Suprapubic skin (tissue), 3 donors: Measurements from ENCODE around the gene DPP9.

Experiments
- CTCF ChIP-seq, 2 donors: fragments of 200-600 bp in 1 of 2; fragments of 450-650 bp in 1 of 2; sonication (generic) in 1 of 2; IDR thresholded peaks; one replicate each; pipeline ENCODE4 v1.5.1; 2016 to 2019; ENCODE audit warnings: antibody characterized with exemption in 2 of 2, mild to moderate bottlenecking in 1 of 2, moderate library complexity in 1 of 2
- EP300 ChIP-seq: sonication (generic); formaldehyde crosslinking; IDR thresholded peaks from one replicate; pipeline ENCODE4 v1.6.1; 2017; ENCODE audit warnings: antibody characterized with exemption
- POLR2A ChIP-seq, 2 donors: fragments of 450-650 bp; IDR thresholded peaks; one replicate each; pipeline ENCODE4 v1.6.1; 2017; ENCODE audit warnings: antibody characterized with exemption in 2 of 2, mild to moderate bottlenecking in 2 of 2, moderate library complexity in 2 of 2

DNA sequence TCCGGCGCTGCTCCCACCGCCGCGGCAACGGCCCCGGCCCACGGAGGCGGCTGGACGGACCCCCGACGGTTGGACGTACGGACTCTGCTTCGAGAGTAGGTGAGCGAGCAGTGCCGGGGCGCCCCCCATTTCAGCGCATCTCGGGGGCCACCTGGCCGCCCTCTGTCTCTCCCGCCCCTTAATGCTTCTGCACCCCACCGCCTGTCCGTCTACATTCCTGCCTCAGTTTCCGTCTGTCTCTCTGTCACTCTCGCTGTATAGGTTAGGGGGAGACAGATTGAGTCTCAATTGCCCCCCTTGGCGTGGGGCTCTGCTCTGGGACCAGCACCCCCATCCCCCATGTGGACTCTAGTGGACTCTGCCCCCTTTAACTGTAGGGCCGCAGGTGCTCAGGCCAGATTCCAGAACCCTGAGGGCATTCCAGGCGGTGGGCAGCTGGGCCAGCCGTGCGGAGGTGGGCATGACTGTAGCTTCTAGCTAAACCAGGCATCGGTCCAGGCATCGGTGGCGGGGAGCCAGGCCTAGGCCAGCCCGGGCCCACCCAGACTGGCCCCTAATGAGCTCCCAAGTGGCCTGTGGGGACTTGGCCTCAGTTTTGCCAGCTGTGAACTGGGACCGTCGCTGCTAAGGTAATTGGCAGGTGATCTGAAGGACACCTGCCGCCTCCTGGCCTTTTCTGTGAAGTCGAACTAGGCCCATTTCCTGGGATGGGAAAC, 84.0 kb downstream of the DPP9 start:
- no peak for TF ChIP-seq CTCF (IDR thresholded peaks at IDR 0.05)
- no peak for TF ChIP-seq EP300
- TF ChIP-seq POLR2A (IDR thresholded peaks at IDR 0.05) = no peak
